ENCODE data around the gene DRAXIN.

Gene DRAXIN

DNA sequence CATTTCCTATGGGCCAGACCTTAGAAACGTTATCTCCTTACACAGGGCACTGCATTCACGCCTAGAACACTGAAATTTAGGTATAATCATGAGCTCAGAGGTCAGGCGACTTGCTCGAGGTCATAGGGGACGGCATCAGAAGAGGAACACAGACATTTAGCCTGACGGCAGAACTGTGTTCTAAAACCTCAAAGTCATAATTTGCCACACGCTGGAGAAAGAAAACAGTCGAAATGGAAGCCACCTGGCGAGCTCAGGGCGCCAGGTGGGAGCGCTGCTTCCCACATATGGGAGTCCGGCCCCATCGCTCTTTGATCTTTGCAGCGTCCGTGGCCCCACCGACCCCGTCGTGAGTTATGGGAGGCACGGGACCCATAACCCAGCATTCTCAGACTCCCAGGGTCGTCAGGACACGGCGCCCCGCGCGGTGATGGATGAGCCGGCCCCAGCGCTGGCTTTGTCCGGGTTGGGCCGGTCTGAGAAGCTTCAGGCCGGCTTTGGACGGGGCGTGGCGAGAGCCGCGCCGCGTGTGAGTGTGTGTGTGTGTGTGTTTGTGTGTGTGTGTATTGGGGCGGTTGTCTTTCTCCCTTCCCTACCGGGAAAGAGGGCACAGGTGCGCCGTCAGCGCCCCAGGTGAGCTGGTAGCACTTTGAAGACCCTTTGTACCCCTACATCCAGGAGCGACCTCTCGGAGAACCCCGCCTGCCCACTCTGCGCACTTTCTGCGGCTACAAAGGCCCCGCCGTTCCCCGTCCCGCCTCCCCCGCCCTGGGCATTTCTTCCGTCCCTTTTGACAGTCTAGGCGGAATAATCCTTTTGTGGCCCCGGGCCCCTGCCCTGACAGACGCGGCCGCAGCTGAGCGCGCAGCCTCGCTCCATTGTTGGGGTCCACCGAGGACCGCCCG, 861 bp upstream of the DRAXIN start:
- peak overlapping the region; percentile 72 for H3K4me3 ChIP-seq
- H3K27ac ChIP-seq = no peak overlapping the region
- no peak for DNase-seq (ENCODE audit: low read depth, low spot score)

GRCh38 chr1:11691928-11692711, 610 bp downstream of the DRAXIN start:
- H3K4me3 ChIP-seq = peak overlapping the region; percentile 72
- no peak for DNase-seq (ENCODE audit: low read depth, low spot score)
- H3K9ac ChIP-seq (ENCODE audit: insufficient read length) = no peak overlapping the region
- no peaks in the 10 kb centered on the region for H3K36me3 ChIP-seq (ENCODE audit: insufficient read depth, low read length)
- no peak overlapping the region for H3K27ac ChIP-seq
- no peak for TF ChIP-seq FOXP2 (optimal IDR thresholded peaks at IDR 0.05; ENCODE audit: control extremely low read depth, extremely low read length, insufficient read depth)
- no peak for TF ChIP-seq EZH2 (IDR thresholded peaks at IDR 0.05)
- no peak for TF ChIP-seq POLR2AphosphoS5 (IDR thresholded peaks at IDR 0.05; ENCODE audit: borderline replicate concordance, low read depth, low read length)
- no peaks in the 10 kb centered on the region for H3K9me3 ChIP-seq (ENCODE audit: low read depth, low read length)

More for the DNA sequence above, 861 bp upstream of the DRAXIN start:
- H3K9ac ChIP-seq (ENCODE audit: insufficient read length) = peak overlapping the region; percentile 51
- H3K9me3 ChIP-seq (ENCODE audit: low read depth, low read length) = no peaks in the 10 kb centered on the region
- no peaks in the 10 kb centered on the region for H3K36me3 ChIP-seq (ENCODE audit: insufficient read depth, low read length)
- TF ChIP-seq POLR2AphosphoS5 (IDR thresholded peaks at IDR 0.05; ENCODE audit: borderline replicate concordance, low read depth, low read length) = no peak
- TF ChIP-seq EZH2 (IDR thresholded peaks at IDR 0.05) = no peak
- TF ChIP-seq FOXP2 (optimal IDR thresholded peaks at IDR 0.05; ENCODE audit: control extremely low read depth, extremely low read length, insufficient read depth) = no peak

GRCh38 chr1:11693024-11693590, 1.6 kb downstream of the DRAXIN start:
- no peaks in the 10 kb centered on the region for H3K9me3 ChIP-seq (ENCODE audit: low read depth, low read length)
- no peak overlapping the region for H3K4me3 ChIP-seq
- TF ChIP-seq EZH2 (IDR thresholded peaks at IDR 0.05) (no peak), FOXP2 (optimal IDR thresholded peaks at IDR 0.05; ENCODE audit: control extremely low read depth, extremely low read length, insufficient read depth) (no peak), POLR2AphosphoS5 (IDR thresholded peaks at IDR 0.05; ENCODE audit: borderline replicate concordance, low read depth, low read length) (no peak)
- H3K27ac ChIP-seq = no peak overlapping the region
- H3K9ac ChIP-seq (ENCODE audit: insufficient read length) = no peak overlapping the region
- no peaks in the 10 kb centered on the region for H3K36me3 ChIP-seq (ENCODE audit: insufficient read depth, low read length)
- no peak for DNase-seq (ENCODE audit: low read depth, low spot score)

GRCh38 chr1:11693917-11694316, 2.4 kb downstream of the DRAXIN start:
- no peak overlapping the region for H3K4me3 ChIP-seq
- no peak for TF ChIP-seq FOXP2 (optimal IDR thresholded peaks at IDR 0.05; ENCODE audit: control extremely low read depth, extremely low read length, insufficient read depth)
- TF ChIP-seq EZH2 (IDR thresholded peaks at IDR 0.05) = no peak
- TF ChIP-seq POLR2AphosphoS5 (IDR thresholded peaks at IDR 0.05; ENCODE audit: borderline replicate concordance, low read depth, low read length) = no peak
- H3K27ac ChIP-seq = no peak overlapping the region
- no peaks in the 10 kb centered on the region for H3K36me3 ChIP-seq (ENCODE audit: insufficient read depth, low read length)
- no peak overlapping the region for H3K9ac ChIP-seq (ENCODE audit: insufficient read length)
- no peaks in the 10 kb centered on the region for H3K9me3 ChIP-seq (ENCODE audit: low read depth, low read length)
- DNase-seq (ENCODE audit: low read depth, low spot score) = no peak

GRCh38 chr1:11695861-11696260, 4.4 kb downstream of the DRAXIN start:
- no peak for TF ChIP-seq FOXP2 (optimal IDR thresholded peaks at IDR 0.05; ENCODE audit: control extremely low read depth, extremely low read length, insufficient read depth)
- no peak for TF ChIP-seq POLR2AphosphoS5 (IDR thresholded peaks at IDR 0.05; ENCODE audit: borderline replicate concordance, low read depth, low read length)
- no peak for TF ChIP-seq EZH2 (IDR thresholded peaks at IDR 0.05)
- Histone ChIP-seq H3K27ac (no peak overlapping the region), H3K9ac (ENCODE audit: insufficient read length) (no peak overlapping the region), H3K36me3 (ENCODE audit: insufficient read depth, low read length) (no peaks in the 10 kb centered on the region), H3K9me3 (ENCODE audit: low read depth, low read length) (no peaks in the 10 kb centered on the region), H3K4me3 (no peak overlapping the region)
- no peak for DNase-seq (ENCODE audit: low read depth, low spot score)

DNA sequence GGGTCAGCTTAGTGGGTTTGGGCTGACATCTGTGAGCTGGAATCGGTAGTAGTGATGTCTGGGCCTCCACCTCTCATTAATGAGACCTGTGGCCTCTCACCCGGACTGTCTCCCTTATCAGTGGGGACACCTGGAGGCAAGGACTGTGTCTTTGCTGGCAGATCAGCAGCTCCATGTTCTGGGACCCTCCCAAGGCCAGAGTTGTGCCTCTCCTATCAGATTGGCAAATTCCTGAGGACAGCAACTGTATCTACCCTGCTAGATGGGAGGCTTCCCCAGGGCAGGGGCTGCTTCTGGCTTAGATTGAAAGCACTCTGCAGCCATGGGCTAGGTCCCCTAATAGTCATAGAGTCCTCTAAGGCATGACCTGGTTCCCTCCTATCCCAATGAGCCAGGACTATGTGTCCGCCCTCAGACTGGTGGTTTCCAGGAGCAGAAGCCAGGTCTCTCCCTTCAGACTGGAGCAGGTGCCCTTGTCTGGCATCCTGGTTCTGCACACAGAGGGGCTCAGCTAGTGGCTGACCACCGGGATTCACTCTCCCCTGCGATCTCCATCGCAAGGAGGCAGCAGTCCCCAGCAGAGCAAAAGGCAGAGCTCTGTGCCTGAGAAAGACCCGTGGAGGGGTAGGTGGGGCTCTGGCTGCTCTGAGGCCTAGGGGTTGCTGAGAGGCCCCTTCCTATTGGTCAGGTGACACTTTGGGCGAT, 5.8 kb downstream of the DRAXIN start:
- Histone ChIP-seq H3K9ac (ENCODE audit: insufficient read length) (no peak overlapping the region), H3K4me3 (no peak overlapping the region), H3K36me3 (ENCODE audit: insufficient read depth, low read length) (no peaks in the 10 kb centered on the region), H3K27ac (no peak overlapping the region), H3K9me3 (ENCODE audit: low read depth, low read length) (no peaks in the 10 kb centered on the region)
- TF ChIP-seq FOXP2 (optimal IDR thresholded peaks at IDR 0.05; ENCODE audit: control extremely low read depth, extremely low read length, insufficient read depth) (no peak), EZH2 (IDR thresholded peaks at IDR 0.05) (no peak), POLR2AphosphoS5 (IDR thresholded peaks at IDR 0.05; ENCODE audit: borderline replicate concordance, low read depth, low read length) (no peak)
- no peak for DNase-seq (ENCODE audit: low read depth, low spot score)

- H3K9ac ChIP-seq (ENCODE audit: insufficient read length) = no peak overlapping the region
- no peaks in the 10 kb centered on the region for H3K36me3 ChIP-seq (ENCODE audit: insufficient read depth, low read length)
- no peak overlapping the region for H3K4me3 ChIP-seq
- H3K27ac ChIP-seq = no peak overlapping the region
- DNase-seq (ENCODE audit: low read depth, low spot score) = no peak
- TF ChIP-seq POLR2AphosphoS5 (IDR thresholded peaks at IDR 0.05; ENCODE audit: borderline replicate concordance, low read depth, low read length) = no peak
- no peak for TF ChIP-seq EZH2 (IDR thresholded peaks at IDR 0.05)
- TF ChIP-seq FOXP2 (optimal IDR thresholded peaks at IDR 0.05; ENCODE audit: control extremely low read depth, extremely low read length, insufficient read depth) = no peak
- H3K9me3 ChIP-seq (ENCODE audit: low read depth, low read length) = no peaks in the 10 kb centered on the region
Measured at GRCh38 chr1:11697893-11698210, 6.3 kb downstream of the DRAXIN start.

All from SK-N-MC (cell line).